Fibroblast of the aortic adventitia (primary cell): ENCODE measurements around the gene FOXP1. TPM values are rescaled to one million over a fixed set of nuclear protein-coding genes. Genes with fewer than 3 reads are reported as not detected.

Experiments
- DNase-seq: peaks from one replicate; pipeline ENCODE4 v3.0.0-alpha.2; 2010; ENCODE audit warnings: low read depth
- H3K4me3 ChIP-seq: 2 replicates; pipeline ENCODE4 v1.5.1; 2011; ENCODE audit warnings: low read depth, mild to moderate bottlenecking, control low read depth, low read length, moderate library complexity
- total RNA-seq: library from RNA; depleted of rRNA; stranded (reverse); fragments of >200 nt; gene quantifications from 2 replicates; pipeline ENCODE4 v1.2.3, GENCODE V29; 2012; ENCODE audit warnings: low replicate concordance
- TF ChIP-seq, protein P1 (sequence below): IDR thresholded peaks from 2 replicates; pipeline ENCODE4 v1.5.1; 2011; ENCODE audit warnings: mild to moderate bottlenecking, low read length, control low read depth, inconsistent platforms; ENCODE audit not compliant: insufficient read depth

Gene FOXP1
- 43.3 and 115 TPM in 2 replicates for total RNA-seq

DNA sequence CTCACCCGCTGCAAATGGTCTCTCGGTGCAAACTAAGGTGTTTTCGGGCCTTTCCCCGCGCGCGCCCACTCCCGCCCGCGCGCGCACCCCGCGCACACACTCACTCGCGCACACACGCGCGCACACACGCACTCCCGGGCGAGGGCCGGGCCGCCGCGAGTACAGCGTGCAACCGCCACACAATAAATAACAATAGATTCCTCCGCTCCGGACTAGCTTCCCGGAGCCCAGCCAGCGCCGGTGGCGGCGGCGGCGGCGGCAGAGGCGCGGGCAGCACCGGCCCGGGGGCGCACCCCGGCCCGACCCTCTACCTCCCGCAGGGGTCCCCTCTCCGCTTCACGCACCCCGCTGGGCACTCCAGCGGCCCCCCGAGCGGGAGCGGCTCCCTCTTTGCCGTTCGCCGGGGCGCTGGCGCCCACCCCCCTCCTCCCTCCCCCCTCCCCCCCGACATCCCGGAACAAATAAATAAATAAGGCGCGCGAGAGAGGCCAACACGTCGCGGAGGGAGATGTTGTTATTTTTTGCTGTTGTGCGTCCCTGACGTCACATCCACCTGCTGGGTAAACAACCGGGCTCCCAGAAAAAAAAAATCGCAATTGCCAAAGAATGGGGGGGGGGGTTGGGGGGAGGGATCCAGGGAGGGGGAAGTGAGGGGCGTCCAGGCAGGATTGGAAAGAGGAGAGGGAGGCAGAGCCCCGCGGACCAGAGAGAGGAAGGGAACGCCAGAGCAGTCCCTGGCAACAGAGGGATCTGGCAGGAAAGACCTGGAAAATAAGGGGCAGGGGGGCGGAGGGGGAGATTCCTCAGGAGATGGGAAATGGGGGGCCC, at the start of gene FOXP1:
FOXP1 (minus strand) TSS at position 163 of the 828 bp plus-strand sequence. CDS start 385,347 bp downstream, outside the sequence.
- peak; percentile 70 for DNase-seq
- TF ChIP-seq, protein P1, sequence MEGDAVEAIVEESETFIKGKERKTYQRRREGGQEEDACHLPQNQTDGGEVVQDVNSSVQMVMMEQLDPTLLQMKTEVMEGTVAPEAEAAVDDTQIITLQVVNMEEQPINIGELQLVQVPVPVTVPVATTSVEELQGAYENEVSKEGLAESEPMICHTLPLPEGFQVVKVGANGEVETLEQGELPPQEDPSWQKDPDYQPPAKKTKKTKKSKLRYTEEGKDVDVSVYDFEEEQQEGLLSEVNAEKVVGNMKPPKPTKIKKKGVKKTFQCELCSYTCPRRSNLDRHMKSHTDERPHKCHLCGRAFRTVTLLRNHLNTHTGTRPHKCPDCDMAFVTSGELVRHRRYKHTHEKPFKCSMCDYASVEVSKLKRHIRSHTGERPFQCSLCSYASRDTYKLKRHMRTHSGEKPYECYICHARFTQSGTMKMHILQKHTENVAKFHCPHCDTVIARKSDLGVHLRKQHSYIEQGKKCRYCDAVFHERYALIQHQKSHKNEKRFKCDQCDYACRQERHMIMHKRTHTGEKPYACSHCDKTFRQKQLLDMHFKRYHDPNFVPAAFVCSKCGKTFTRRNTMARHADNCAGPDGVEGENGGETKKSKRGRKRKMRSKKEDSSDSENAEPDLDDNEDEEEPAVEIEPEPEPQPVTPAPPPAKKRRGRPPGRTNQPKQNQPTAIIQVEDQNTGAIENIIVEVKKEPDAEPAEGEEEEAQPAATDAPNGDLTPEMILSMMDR: no peak
- peak within 1 kb of the TSS; percentile 76 for H3K4me3 ChIP-seq

DNA sequence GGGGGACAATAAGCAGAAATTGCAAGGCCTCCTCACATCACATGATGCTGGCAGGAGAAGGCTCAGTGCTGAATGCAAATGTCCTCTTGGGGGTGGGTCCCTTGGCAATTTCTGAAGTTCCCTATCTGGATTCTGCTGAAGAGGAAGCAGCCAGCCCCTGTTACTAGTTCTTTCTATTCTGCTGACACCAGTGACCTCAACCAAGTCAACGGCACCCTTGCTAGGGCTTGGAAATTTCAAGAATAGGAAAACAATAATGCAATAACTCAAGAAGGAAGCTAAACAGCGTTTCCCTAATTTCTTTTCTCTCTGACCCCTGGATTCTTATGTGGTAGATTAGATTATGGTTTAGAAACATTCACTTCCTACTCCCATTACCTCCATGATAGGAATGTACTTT, 46.2 kb upstream of the FOXP1 start:
- H3K4me3 ChIP-seq: no peak overlapping the region
- peak; percentile 18 for DNase-seq
- TF ChIP-seq, protein P1: no peak

DNA sequence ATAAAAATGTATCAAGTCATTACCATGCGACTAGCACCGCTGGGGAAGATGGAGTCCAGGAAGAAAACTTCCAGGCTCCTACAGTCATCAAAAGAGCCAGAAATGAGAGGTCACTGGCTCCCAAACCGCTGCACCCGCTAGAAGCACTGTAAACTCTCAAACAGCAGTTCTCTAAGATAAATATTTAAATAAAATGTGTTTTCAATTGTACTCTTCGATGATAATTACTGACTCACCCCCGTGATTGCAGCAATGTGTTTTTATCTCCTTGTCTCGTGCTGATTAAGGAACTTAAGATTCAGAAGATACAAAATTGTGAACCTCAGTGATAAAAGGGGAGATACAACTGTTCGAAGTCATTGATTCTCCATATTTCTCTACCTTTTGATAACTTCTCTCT, 45.8 kb upstream of the FOXP1 start:
- peak; percentile 63 for DNase-seq
- H3K4me3 ChIP-seq: no peak overlapping the region
- TF ChIP-seq, protein P1: no peak

DNA sequence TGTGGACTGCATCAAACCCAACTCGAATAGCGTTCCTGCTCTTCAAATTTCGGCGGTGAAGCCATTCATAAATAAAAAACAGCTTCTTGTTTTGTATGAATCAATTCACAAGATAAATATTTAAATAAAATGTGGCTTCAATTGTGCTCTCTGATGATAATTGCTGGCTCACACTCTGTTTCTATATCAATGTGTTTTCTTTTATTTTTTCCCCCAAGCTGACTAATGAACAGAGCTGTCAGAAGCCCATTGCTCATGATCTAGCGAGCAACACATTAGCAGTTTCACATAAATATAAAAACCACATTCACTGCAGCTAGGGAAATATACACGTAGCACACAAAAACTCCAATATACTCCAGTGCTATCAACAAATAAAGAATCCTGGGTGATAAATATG, 45.0 kb upstream of the FOXP1 start:
- TF ChIP-seq, protein P1: no peak
- no peak overlapping the region for H3K4me3 ChIP-seq
- DNase-seq: no peak

DNA sequence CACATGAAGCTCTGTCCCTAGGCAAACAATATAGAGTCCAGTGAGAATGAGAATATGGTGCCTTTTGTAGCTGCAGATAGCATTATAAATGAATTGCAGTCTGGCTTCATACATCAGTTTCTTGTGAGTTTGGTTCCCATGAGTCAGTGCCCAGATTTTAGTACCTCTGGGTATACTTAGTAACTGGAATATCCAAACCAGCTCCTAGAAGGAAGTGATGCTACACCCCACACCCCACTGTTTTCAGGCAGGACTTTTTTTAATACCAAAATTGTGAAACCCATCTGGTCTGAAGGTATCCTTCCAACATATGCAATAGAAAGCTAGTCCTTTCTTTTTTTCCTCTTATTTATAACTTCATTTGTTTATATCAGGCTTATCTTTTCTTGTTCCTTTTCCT, 42.1 kb upstream of the FOXP1 start:
- TF ChIP-seq, protein P1: no peak
- H3K4me3 ChIP-seq: no peak overlapping the region
- DNase-seq: no peak

DNA sequence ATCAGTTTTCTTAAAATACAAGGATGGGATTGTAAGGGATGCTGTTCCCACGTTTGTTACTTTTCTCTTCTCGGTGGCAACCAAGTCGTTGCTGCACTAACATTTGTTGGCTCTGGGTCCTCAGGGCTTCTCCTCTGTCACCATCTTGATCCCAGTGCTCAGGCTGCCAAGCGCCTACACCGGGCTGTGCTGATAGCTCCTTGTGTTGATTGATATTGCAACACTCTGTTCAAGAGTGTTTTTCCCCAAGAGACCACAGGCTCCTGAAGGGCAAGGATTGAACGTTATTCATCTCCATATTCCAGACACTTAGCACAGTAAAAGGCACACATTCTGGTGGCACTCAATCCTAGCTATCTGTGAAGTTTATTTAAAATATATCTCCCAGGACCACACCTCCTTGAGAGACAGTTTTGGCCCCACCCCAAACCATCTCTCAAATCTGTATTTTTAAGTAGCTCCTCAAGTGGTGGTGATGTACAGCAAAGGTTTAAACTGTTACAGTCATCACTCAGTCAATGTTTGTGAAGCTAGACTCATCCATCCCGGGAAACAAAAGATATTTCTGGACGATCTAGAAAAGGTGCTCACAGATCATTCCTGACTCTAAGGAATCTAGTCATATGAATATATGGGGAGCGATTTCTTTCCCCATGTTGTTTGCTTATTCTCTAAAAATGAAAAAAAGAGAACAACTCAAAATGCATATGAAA, 38.5 kb upstream of the FOXP1 start:
- no peak overlapping the region for H3K4me3 ChIP-seq
- TF ChIP-seq, protein P1: no peak

More for the DNA sequence above, 38.5 kb upstream of the FOXP1 start:
- no peak for DNase-seq
